Tibial artery (tissue), 4 donors: Measurements from ENCODE around the gene ODF2.
"Not testable (repeated sequence)": the region's sequence is repeated elsewhere in the genome, so short reads cannot be mapped to it uniquely, and the experiment has no call there.

ENCODE experiments used
- DNase-seq, 2 donors: peaks; one replicate each; pipeline ENCODE4 v3.0.0-alpha.2; 2019
- H3K27ac ChIP-seq, 2 donors: fragments of 200-600 bp; sonication (generic) in 1 of 2; 1 replicate in 1 of 2; 2 replicates in 1 of 2; pipeline ENCODE4 v1.5.1; 2018 to 2019; ENCODE audit warnings: mild to moderate bottlenecking in 1 of 2
- H3K27me3 ChIP-seq, 2 donors: fragments of 200-600 bp; sonication (generic) in 1 of 2; one replicate each; pipeline versions ENCODE4 v1.5.1 to v1.6.0; 2016 to 2019
- H3K36me3 ChIP-seq, 3 donors: fragments of 200-600 bp; sonication (generic) in 2 of 3; one replicate each; pipeline ENCODE4 v1.5.1; 2016 to 2019; ENCODE audit warnings: mild to moderate bottlenecking in 2 of 3
- H3K4me1 ChIP-seq, 4 donors: fragments of 200-600 bp; sonication (generic) in 2 of 4; 1 replicate in 3 of 4; 2 replicates in 1 of 4; pipeline ENCODE4 v1.5.1; 2016 to 2019
- H3K4me3 ChIP-seq, 2 donors: fragments of 200-600 bp; sonication (generic) in 1 of 2; 1 replicate in 1 of 2; 2 replicates in 1 of 2; pipeline ENCODE4 v1.5.1; 2018 to 2019; ENCODE audit warnings: mild to moderate bottlenecking in 2 of 2
- H3K9me3 ChIP-seq, 3 donors: fragments of 200-600 bp; sonication (generic) in 1 of 3; one replicate each; pipeline ENCODE4 v1.5.1; 2016 to 2019
- intact Hi-C: fragments of 100-400 bp; cut with DNase I; formaldehyde crosslinking; loops from one replicate; pipeline ENCODE4 v1.15.0; 2023; ENCODE audit warnings: low total_unique reads
- TF ChIP-seq, protein P1 (sequence below), 2 experiments: fragments of 200-600 bp in 1 of 2; fragments of 450-650 bp in 1 of 2; IDR thresholded peaks; one replicate each; pipeline ENCODE4 v1.5.1; 2017 to 2019; ENCODE audit warnings: antibody characterized with exemption in 2 of 2, mild to moderate bottlenecking in 1 of 2, moderate library complexity in 1 of 2

The ODF2 gene

GRCh38 chr9:128495804-128496417 lies 40.1 kb downstream of the ODF2 start:
- H3K36me3 ChIP-seq, result peaks cover 38 to 94% (median 59%) of the 10 kb centered on the region in 3 donors
- intact Hi-C loops, result no loop called here
- peak in 1 of 2 donors; percentile 33 for DNase-seq
- no peaks in the 10 kb centered on the region for H3K27me3 ChIP-seq
- no peak overlapping the region for H3K4me3 ChIP-seq
- H3K9me3 ChIP-seq, result no peaks in the 10 kb centered on the region
- no peak overlapping the region for H3K27ac ChIP-seq
- TF ChIP-seq, protein P1, sequence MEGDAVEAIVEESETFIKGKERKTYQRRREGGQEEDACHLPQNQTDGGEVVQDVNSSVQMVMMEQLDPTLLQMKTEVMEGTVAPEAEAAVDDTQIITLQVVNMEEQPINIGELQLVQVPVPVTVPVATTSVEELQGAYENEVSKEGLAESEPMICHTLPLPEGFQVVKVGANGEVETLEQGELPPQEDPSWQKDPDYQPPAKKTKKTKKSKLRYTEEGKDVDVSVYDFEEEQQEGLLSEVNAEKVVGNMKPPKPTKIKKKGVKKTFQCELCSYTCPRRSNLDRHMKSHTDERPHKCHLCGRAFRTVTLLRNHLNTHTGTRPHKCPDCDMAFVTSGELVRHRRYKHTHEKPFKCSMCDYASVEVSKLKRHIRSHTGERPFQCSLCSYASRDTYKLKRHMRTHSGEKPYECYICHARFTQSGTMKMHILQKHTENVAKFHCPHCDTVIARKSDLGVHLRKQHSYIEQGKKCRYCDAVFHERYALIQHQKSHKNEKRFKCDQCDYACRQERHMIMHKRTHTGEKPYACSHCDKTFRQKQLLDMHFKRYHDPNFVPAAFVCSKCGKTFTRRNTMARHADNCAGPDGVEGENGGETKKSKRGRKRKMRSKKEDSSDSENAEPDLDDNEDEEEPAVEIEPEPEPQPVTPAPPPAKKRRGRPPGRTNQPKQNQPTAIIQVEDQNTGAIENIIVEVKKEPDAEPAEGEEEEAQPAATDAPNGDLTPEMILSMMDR (IDR thresholded peaks at IDR 0.05), result no peak
- H3K4me1 ChIP-seq, result peaks cover 0 to 3% (median under 1%) of the 10 kb centered on the region in 4 donors

DNA sequence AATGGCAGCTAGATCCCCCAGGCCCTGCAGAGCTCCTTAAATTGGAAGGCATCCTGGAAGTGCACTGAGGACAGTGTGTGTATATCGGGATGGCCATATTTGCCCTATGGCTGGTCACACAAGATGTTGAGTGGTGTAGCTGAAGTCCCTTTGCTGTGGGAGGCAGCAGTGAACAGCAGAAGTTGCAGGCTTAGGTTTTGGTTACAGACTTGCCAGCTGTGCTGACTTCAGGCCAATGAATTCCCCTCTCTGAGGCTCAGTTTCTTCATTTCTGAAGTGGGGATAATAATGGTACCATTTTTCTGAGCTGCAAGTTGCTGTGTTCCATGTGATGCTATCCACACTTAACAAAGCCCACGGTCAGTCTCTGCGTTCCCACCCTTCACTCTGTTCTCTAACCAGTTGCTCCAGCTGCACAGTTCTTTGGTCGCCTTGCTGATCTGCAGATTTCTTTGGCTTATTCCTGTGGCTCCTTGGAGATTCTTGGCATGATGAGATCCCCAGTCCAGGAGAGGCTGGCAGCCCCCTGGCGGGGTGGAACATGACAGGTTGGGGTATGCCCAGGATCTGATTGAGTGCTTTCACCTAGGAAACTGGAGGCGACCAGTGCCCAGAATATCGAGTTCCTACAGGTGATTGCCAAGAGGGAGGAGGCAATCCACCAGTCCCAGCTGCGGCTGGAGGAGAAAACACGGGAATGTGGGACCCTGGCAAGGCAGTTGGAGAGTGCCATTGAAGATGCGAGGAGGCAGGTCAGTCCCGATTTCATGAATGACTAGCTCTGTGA lies 42.2 kb downstream of the ODF2 start:
- H3K9me3 ChIP-seq, result no peaks in the 10 kb centered on the region
- TF ChIP-seq, protein P1 (IDR thresholded peaks at IDR 0.05), result no peak
- DNase-seq, result peak in 1 of 2 donors; percentile 33
- peaks cover 0 to 18% (median 2%) of the 10 kb centered on the region in 4 donors for H3K4me1 ChIP-seq
- intact Hi-C loops, result no loop called here
- H3K4me3 ChIP-seq, result no peak overlapping the region
- H3K36me3 ChIP-seq, result peaks cover 29 to 81% (median 43%) of the 10 kb centered on the region in 3 donors
- H3K27ac ChIP-seq, result no peak overlapping the region
- H3K27me3 ChIP-seq, result no peaks in the 10 kb centered on the region

DNA sequence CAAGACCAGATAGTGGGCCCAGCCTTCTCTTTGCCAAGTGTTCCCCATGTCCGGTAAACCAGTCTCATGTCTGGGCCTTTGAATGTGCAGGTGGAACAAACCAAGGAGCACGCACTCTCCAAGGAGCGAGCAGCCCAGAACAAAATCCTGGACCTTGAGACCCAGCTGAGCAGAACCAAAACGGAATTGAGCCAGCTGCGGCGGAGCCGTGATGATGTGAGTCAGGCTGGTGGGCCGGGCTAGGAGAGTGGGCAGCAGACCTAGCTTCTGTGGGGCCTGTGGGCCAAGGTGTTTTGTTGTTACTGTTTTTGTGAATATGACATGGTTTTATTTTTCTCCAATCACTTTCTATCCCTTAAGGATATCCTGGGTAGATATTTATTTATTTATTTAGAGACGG lies 43.1 kb downstream of the ODF2 start:
- no peak overlapping the region for H3K27ac ChIP-seq
- H3K27me3 ChIP-seq, result no peaks in the 10 kb centered on the region
- no peak overlapping the region for H3K4me3 ChIP-seq
- peaks cover 26 to 74% (median 39%) of the 10 kb centered on the region in 3 donors for H3K36me3 ChIP-seq
- H3K9me3 ChIP-seq, result no peaks in the 10 kb centered on the region
- H3K4me1 ChIP-seq, result peaks cover 0 to 25% (median 9%) of the 10 kb centered on the region in 4 donors
- intact Hi-C loops, result no loop called here
- peak in 1 of 2 donors; percentile 60 for DNase-seq
- TF ChIP-seq, protein P1 (IDR thresholded peaks at IDR 0.05), result no peak

DNA sequence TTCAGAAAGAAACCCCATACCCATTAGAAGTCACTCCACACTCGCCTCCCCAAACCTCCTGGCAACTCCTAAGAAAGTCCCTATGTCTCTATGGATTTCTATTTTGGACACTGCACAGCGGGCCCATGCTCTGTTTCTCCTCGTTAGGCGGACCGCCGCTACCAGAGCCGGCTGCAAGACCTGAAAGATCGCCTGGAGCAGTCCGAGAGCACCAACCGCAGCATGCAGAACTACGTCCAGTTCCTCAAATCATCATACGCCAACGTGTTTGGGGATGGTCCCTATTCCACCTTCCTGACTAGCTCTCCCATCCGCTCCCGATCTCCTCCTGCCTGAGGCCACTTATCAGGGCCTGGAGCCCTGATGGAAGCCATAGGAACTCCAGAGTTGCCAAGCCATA lies 44.1 kb downstream of the ODF2 start:
- peaks cover 0 to 27% (median 11%) of the 10 kb centered on the region in 4 donors for H3K4me1 ChIP-seq
- no peak overlapping the region for H3K4me3 ChIP-seq
- peak overlapping the region in 1 of 2 donors; percentile 24 for H3K27ac ChIP-seq
- no peaks in the 10 kb centered on the region for H3K9me3 ChIP-seq
- H3K36me3 ChIP-seq, result peaks cover 26 to 64% (median 35%) of the 10 kb centered on the region in 3 donors
- TF ChIP-seq, protein P1 (IDR thresholded peaks at IDR 0.05), result no peak
- H3K27me3 ChIP-seq, result no peaks in the 10 kb centered on the region
- DNase-seq, result peak in 1 of 2 donors; percentile 51
- intact Hi-C loops, result loop anchor here (5.0 kb wide), 1 partner anchor 43 kb away; the partner anchor contains the start of gene ODF2

DNA sequence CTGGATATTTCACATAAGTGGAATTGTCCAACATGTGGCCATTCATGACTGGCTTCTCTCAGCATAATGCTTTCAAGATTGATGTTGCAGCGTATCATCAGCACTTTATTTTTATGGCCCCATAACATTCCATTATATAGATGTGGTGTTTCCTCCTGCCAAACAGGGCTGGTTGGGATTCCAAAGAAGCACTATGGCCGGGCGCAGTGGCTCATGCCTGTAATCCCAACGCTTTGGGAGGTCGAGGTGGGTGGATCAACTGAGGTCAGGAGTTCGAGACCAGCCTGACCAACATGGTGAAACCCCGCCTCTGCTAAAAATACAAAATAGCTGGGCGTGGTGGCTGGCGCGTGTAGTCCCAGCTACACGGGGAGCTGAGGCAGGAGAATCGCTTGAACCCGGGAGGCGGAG lies 47.6 kb downstream of the ODF2 start:
- not testable (repeated sequence) for H3K9me3 ChIP-seq
- H3K27ac ChIP-seq, result peak overlapping the region; percentile 83 to 88

More for the DNA sequence above, 47.6 kb downstream of the ODF2 start:
- DNase-seq, result peak in 1 of 2 donors; percentile 52
- Histone ChIP-seq H3K4me1 (peaks cover 0 to 39% (median 25%) of the 10 kb centered on the region in 4 donors), H3K4me3 (peak overlapping the region; percentile 87 to 88), H3K36me3 (peaks cover 5 to 33% (median 7%) of the 10 kb centered on the region in 3 donors)
- H3K27me3 ChIP-seq, result not testable (repeated sequence)
- intact Hi-C loops, result loop anchor here (5.0 kb wide), 1 partner anchor 46 kb away; the partner anchor contains the start of gene ODF2
